ENCODE results near the gene DARS2. TPM values are rescaled to one million over a fixed set of nuclear protein-coding genes. Genes with fewer than 3 reads are reported as not detected.
A peak's percentile ranks its signal among the peaks of the same experiment; 100 is the strongest.

DARS2 gene
- polyA plus RNA-seq, 1 donor from 2014 or later = 4.5 TPM

- Histone ChIP-seq H3K27ac (ENCODE audit: low read length) (no peak overlapping the region), H3K36me3 (ENCODE audit: insufficient read depth, low read length) (no peaks in the 10 kb centered on the region), H3K9me3 (ENCODE audit: low read length) (no peaks in the 10 kb centered on the region), H3K4me3 (ENCODE audit: low read length) (no peak overlapping the region), H3K4me2 (ENCODE audit: low read length) (no peak overlapping the region), H2AFZ (ENCODE audit: low read depth, low read length) (no peak overlapping the region), H3K79me2 (replicated peaks; ENCODE audit: insufficient read depth, low read length) (peaks cover 16% of the 10 kb centered on the region), H3K27me3 (ENCODE audit: insufficient read depth, low read depth, low read length) (no peaks in the 10 kb centered on the region), H3K9ac (ENCODE audit: low read length) (no peak overlapping the region), H4K20me1 (ENCODE audit: insufficient read depth) (no peaks in the 10 kb centered on the region), H3F3A (ENCODE audit: insufficient read depth, low read length, poor library complexity, severe bottlenecking) (no peaks in the 10 kb centered on the region), H3K9me2 (ENCODE audit: insufficient read depth, low read length) (no peaks in the 10 kb centered on the region)
- TF ChIP-seq EP300 (conservative IDR thresholded peaks at IDR 0.05; ENCODE audit: poor library complexity, severe bottlenecking) = no peak
- no peak for TF ChIP-seq POLR2AphosphoS5 (IDR thresholded peaks at IDR 0.05)
- TF ChIP-seq REST (IDR thresholded peaks at IDR 0.05; ENCODE audit: borderline replicate concordance) = no peak
- TF ChIP-seq MXI1 (conservative IDR thresholded peaks at IDR 0.05; ENCODE audit: poor library complexity, severe bottlenecking) = no peak
- TF ChIP-seq SMC3 (conservative IDR thresholded peaks at IDR 0.05; ENCODE audit: poor library complexity) = no peak
- TF ChIP-seq RAD21 (conservative IDR thresholded peaks at IDR 0.05) = no peak
- TF ChIP-seq TAF1 (IDR thresholded peaks at IDR 0.05; ENCODE audit: low read depth) = no peak
- TF ChIP-seq CTCF (IDR thresholded peaks at IDR 0.05; ENCODE audit: poor library complexity, severe bottlenecking) = no peak
- TF ChIP-seq EZH2 (IDR thresholded peaks at IDR 0.05; ENCODE audit: borderline replicate concordance, insufficient read depth, low read length, poor library complexity, severe bottlenecking) = no peak
Measured at GRCh38 chr1:173821680-173822079, 2.8 kb upstream of the DARS2 start.

- Histone ChIP-seq H2AFZ (ENCODE audit: low read depth, low read length) (peak overlapping the region; percentile 73), H3K9me3 (ENCODE audit: low read length) (no peaks in the 10 kb centered on the region), H3K9me2 (ENCODE audit: insufficient read depth, low read length) (no peaks in the 10 kb centered on the region), H3K4me3 (ENCODE audit: low read length) (peak overlapping the region; percentile 84), H3K9ac (ENCODE audit: low read length) (peak overlapping the region; percentile 51), H3K27me3 (ENCODE audit: insufficient read depth, low read depth, low read length) (no peaks in the 10 kb centered on the region), H3K79me2 (replicated peaks; ENCODE audit: insufficient read depth, low read length) (peaks cover 21% of the 10 kb centered on the region), H3K36me3 (ENCODE audit: insufficient read depth, low read length) (no peaks in the 10 kb centered on the region), H4K20me1 (ENCODE audit: insufficient read depth) (no peaks in the 10 kb centered on the region), H3K4me2 (ENCODE audit: low read length) (peak overlapping the region; percentile 77), H3K27ac (ENCODE audit: low read length) (peak overlapping the region; percentile 7), H3F3A (ENCODE audit: insufficient read depth, low read length, poor library complexity, severe bottlenecking) (no peaks in the 10 kb centered on the region)
- no peak for TF ChIP-seq SMC3 (conservative IDR thresholded peaks at IDR 0.05; ENCODE audit: poor library complexity)
- TF ChIP-seq TAF1 (IDR thresholded peaks at IDR 0.05; ENCODE audit: low read depth) = no peak
- TF ChIP-seq CTCF (IDR thresholded peaks at IDR 0.05; ENCODE audit: poor library complexity, severe bottlenecking) = no peak
Measured at GRCh38 chr1:173823781-173824314, 625 bp upstream of the DARS2 start.

Measured in neural cell (in vitro differentiated cells).